ENCODE data around the gene ACTN4.

The ACTN4 gene

DNA sequence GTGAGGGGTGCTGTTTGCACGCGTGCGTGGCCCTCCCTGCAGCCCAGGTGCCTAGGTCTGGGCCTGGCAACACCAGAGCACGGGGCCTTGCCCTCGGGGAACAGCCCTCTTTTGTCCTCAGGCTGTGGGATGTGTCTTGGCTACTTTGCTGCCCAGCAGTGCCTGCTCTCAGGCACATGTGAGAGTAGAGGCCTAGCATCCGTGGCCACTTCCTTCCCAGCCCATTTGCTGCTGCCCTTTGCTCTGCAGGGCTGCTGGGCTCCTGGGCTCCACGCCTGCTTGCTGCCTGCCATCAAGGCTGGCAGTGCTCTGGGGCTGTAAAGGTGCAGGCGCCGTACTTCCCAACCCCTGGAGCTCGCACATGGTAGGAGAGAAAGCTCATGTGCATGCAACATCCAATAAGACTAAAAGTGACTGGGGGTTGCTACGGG is 50.2 kb downstream of the ACTN4 start:
- no peak for DNase-seq

- no peak for DNase-seq
These were observed 51.0 kb downstream of the ACTN4 start for GRCh38 chr19:38698225-38699026.

DNA sequence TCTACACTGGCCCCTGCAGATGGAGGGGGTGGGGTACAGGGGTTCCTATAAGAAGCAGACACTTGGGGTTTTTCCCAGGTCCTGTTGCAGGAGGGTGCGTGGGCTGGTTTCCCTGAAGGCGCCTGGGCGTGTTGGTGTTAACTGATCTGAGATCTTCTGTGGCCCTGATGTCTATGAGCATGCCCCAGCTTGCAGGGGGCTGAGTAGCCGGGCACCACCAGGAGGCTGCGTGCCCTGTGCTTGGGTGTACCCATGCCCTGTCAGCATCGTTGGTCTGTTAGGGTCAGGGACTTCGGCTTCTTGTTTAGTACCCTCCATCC is 51.5 kb downstream of the ACTN4 start:
- no peak for DNase-seq

DNA sequence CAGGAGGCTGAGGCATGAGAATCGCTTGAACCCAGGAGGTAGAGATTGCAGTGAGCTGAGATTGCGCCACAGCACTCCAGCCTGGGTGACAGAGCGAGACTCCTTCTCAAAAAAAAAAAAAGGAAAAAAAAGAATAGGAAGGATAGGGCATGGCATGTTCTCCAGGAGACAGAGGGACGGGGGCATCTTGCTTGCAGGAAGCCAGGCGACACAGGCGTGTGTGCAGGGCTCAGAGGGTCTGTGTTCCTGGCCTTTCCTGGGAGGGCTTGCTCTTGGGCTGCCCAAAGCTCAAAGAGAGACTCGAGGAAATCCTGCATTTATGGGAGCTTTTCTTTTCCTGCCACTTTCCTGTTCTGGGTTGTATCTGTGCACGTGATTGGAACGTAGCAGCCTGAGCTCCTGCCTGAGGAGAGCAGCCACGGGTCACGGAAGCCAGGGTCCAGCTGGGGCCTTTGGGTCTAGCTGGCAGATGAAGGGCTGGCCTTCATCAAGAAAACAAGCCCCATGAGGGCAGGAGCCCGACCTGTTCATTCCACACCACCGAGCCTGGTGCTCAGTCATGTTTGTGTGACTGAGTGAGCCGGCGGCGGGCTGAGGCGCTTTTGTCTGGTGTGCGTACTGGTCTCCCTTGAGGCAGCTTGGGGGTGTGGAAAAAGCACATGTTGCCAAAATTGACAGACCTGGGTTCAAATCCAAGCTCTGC is 52.3 kb downstream of the ACTN4 start:
- no peak for DNase-seq

GRCh38 chr19:38700350-38700901 is 53.0 kb downstream of the ACTN4 start:
- no peak for DNase-seq

DNA sequence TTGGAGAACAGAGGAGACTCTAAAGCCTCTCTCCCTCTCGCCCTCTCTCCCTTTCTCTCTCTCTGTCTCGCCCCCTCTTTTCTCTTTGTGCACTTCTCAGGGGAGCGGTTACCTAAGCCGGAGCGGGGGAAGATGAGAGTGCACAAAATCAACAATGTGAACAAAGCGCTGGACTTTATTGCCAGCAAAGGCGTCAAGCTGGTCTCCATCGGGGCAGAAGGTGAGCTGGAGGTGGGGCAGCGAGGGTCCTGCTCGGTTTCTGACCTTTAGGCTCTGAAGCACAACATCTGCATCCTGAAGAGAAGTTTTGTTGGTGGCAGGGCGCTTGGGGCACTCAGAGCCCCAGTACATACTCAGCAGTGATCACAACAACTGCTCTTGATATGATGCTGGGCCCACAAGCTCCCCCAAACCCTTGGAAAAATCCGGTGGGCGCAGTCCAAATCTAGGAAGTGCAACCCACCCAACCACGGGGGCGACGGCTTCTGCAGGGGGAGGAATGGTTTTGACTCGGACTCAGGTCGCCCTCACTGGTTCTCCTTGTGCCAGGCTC is 53.5 kb downstream of the ACTN4 start:
- no peak for DNase-seq

- DNase-seq: no peak
These were observed 54.1 kb downstream of the ACTN4 start for GRCh38 chr19:38701455-38702063.

GRCh38 chr19:38702278-38702677 is 54.8 kb downstream of the ACTN4 start:
- no peak for DNase-seq

DNA sequence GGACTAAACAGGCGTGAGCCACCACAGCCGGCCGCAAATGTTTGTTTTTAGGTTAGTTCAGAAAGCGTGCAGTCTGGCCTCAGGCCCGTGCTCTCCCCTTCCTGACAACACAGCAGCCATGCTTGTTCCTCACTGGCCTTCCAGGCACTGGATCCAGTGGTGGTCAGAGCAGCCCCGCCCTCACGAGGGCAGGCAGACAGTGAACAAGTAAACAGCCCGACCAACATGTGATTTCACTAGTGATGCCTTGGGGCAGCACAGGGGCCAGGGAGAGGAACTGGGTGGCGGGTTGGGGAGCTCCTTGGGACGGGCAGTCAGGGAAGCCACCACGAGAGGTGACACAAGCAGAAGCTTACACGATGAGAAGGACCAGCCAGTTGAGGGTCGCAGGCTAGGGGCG is 56.1 kb downstream of the ACTN4 start:
- no peak for DNase-seq

DNA sequence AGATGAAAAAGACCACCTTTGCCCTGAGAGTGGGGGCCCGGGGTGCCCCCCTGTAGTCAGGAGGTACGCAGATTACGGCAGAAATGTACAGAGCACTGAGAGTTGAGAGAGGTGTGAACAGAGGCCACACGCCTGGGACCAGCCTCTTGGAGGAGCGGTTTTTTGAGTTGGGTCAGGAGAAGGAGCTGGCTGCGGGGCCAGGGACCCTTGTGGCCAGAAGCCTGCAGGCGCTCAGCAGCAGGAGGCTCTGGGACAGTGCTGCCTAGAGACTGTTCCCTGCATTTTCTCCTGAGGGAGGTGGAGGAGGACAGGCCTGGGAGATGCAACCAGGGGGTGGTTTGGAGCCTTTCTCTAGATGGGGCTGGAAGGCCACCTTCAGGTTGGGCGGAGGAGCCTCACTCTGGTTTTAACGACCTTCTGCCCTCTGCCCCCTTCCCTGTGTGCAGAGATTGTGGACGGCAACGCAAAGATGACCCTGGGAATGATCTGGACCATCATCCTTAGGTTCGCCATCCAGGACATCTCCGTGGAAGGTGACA is 57.1 kb downstream of the ACTN4 start:
- no peak for DNase-seq

GRCh38 chr19:38705197-38706019 is 58.0 kb downstream of the ACTN4 start:
- no peak for DNase-seq

DNA sequence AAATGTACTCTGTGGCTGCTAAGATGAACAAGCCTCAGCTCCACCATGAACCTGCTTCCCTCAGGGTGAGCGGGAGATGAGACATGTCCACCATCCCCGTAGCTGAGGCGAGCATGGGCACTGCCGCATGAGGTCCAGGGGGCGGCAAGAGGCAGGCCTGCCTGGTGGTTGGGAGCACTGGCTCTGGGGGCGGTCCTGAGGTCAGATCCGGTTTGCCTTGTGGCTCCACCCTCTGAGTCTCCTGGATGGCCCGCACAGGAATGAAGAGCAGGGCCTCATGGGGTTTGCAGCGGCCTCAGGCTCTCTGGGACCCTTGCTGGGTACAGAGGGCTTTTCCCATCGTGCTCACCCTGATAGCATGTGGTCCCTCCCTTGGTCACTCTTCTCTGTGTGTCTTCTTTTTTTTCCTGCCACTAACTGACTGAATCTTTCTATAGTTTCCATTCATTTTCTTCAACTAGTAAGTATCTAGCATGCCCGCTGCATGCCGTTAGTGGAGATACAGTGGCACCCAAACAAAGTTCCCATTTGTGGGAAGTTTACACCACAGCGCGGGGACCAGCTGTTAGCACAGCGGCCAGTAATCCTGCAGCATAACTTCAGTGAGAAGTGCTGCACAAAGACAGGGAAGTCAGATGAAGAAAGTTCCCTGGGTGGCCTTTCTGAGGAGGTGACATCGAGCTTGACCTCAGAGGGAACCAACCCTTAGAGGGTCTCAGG is 59.5 kb downstream of the ACTN4 start:
- no peak for DNase-seq

DNA sequence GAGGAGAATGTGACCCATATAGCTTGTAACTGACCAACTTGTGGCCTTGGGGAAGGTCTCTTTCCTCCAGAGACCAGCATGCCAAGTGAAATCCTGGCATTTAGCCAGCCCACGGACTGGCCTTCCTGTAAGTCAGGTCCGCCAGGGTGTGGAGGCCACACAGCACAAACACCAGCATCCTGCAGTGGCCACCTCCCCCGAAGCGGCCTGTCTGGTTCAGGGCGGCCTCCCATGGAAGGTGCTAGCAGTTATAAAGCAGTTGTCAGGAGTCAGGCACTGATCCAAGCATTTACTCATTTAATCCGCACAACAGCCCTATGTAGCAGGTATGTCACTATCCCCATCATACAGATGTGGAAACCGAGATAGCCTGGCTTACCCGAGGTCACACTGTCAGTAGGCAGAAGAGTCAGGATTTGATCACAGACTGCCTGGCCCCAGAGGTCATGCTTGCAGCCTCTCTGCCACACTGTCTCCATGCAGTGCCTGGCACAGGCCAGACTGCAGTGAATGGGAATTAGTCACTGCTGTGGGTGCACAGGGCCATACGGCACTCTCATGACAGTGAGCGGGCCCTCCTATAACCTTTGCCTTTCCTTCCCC is 60.2 kb downstream of the ACTN4 start:
- DNase-seq: no peak

GRCh38 chr19:38708413-38709024 is 61.1 kb downstream of the ACTN4 start:
- no peak for DNase-seq

GRCh38 chr19:38709119-38709518 is 61.7 kb downstream of the ACTN4 start:
- no peak for DNase-seq

GRCh38 chr19:38709671-38710415 is 62.4 kb downstream of the ACTN4 start:
- DNase-seq: no peak

- no peak for DNase-seq
These were observed 62.9 kb downstream of the ACTN4 start for GRCh38 chr19:38710416-38710702.

- no peak for DNase-seq
These were observed 63.7 kb downstream of the ACTN4 start for GRCh38 chr19:38710928-38711725.

DNA sequence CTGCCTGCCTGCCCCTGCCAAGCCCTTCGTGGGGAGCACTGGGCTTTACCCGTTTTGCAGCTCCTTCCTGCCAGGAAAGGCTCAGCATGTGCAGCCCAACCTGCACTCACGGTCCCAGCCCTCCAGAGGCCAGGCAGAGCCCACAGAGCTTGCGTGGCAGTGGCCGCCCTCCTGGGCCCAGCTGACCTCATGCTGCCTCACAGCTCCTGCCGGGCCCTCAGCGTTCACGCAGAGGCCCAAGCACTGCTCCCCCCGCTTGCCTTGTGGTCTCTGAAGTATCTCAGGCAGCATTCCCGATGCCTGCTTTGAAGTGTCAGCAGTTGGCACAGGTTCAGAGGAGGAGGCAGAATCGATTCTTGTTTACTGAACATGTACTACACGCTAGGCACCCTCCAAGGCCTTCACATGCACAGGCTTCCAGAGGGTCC is 64.3 kb downstream of the ACTN4 start:
- DNase-seq: no peak

All from activated CD8-positive, alpha-beta memory T cell treated with anti-CD3 and anti-CD28 coated beads, Interleukin-2, amount 50 U/mL, for 4 hours (primary cell).